ENCODE data around the gene PCDHA1. TPM values are rescaled to one million over a fixed set of nuclear protein-coding genes. Genes with fewer than 3 reads are reported as not detected.

PCDHA1 gene
- total RNA-seq, 2 donors from 2014 or later = not detected

DNA sequence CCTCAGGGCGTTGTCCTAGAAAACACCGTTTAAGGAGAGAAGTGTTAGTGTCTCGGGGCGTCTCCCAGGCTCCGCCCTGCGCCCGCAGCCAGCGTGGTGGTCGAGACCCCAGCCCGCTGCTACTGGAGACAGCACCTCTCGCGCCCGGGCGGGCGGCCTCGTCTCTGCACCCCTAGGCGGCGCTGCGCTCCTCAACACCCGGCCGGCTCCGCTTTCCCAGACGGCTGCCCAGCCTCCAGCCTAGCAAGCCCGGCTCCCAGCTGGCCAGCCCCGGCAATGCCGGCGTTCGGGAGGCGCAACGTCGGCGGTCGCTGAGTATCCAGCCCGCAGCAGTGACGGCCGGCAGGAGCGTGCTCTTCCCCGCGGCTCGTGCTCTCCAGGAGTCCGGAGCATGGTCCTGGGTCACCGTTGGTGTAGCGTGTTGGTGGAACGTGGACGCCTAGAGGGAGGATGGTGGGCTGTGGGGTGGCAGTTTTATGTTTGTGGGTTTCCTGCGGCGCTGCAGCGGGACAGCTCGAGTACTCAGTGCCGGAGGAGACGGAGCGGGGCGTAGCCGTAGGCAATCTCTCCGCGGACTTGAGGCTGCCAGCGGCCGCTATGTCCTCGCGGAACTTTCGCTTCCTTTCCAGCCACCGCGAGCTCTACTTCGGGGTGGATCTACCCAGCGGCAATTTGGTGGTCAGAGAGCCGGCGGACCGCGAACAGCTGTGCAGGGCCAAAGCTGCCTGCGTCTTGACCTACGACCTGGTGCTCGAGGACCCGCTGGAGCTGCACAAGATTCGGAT, 140.7 kb downstream of the PCDHA1 start:
- H3K9me3 Mint-ChIP-seq = no peaks in the 10 kb centered on the region

DNA sequence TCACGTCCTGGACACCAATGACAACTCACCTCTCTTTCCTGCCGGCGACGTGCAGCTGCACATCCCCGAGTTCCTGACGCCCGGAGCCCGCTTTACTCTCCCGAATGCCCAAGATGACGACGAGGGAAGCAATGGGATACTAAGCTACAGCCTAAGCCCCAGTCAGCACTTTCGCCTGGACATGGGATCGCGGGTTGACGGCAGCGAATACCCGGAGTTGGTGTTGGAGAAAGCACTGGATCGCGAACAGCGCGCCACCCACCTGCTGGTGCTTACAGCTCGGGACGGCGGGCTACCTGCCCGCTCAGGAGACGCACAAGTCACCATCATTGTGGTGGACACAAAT, 141.3 kb downstream of the PCDHA1 start:
- ATAC-seq (no peak), DNase-seq (ENCODE audit: low spot score in 2 of 2) (no peak)
- H3K9me3 Mint-ChIP-seq = no peaks in the 10 kb centered on the region
- peaks cover 0 to 17% of the 10 kb centered on the region in 2 donors for H3K36me3 Mint-ChIP-seq
- no peak overlapping the region for H3K27ac Mint-ChIP-seq

More for the DNA sequence above, 140.7 kb downstream of the PCDHA1 start:
- H3K36me3 Mint-ChIP-seq = peaks cover 0 to 17% of the 10 kb centered on the region in 2 donors
- H3K27ac Mint-ChIP-seq = no peak overlapping the region
- ATAC-seq (peak; percentile 26 to 40), DNase-seq (ENCODE audit: low spot score in 2 of 2) (peak in 1 of 2 donors; percentile 39)

DNA sequence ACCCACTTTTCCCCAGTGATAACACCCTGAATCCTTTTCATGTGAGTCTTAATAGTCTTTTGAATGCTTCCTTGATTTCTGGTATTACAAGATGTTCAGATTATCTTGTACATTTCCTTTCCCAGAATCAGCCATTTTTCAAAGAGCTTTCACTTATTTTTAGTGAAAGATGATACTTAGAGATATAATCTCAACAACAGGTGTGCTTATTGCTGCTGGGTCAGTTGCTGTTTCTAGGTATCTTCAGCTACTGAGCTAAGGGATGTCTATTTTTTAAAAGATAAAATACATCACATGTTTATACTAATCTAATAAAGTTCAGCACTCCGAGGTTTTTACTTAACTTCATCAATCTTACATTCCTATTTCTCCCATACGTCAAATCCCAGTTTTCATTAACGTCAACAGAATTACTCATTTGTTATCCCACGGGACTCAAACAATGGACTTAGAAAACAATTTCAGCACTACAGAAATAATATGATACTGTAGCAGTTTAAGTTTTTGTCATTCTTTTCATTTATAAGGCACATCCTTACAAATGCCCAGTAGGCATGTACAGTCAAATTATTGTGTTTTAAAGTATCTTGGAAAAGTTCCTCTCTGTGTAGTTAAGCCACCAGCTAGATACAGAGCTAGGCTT, 149.1 kb downstream of the PCDHA1 start:
- DNase-seq (ENCODE audit: low spot score in 2 of 2) (no peak), ATAC-seq (no peak)
- no peaks in the 10 kb centered on the region for H3K36me3 Mint-ChIP-seq
- no peak overlapping the region for H3K27ac Mint-ChIP-seq
- no peaks in the 10 kb centered on the region for H3K9me3 Mint-ChIP-seq

DNA sequence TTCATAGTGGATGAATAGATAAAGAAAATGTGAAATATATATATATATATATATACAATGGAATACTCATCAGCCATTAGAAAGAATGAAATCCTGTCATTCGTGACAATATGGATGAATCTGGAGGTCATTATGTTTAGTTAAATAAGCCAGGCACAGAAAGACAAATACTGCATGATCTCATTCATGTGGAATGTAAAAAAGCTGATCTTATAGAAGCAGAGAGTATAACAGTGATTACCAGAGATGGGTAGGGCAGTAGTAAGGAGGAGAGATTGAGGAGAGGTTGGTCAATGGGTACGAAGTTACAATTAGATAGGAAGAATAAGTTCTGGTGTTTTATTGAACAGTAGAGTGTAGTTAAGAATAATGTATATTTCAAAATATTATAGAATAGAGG, 160.6 kb downstream of the PCDHA1 start:
- Mint-ChIP-seq H3K9me3 (peaks cover 16 to 18% of the 10 kb centered on the region in 2 donors), H3K27ac (no peak overlapping the region), H3K36me3 (peaks cover 0 to 12% of the 10 kb centered on the region in 2 donors)
- DNase-seq (ENCODE audit: low spot score in 2 of 2) (no peak), ATAC-seq (no peak)

DNA sequence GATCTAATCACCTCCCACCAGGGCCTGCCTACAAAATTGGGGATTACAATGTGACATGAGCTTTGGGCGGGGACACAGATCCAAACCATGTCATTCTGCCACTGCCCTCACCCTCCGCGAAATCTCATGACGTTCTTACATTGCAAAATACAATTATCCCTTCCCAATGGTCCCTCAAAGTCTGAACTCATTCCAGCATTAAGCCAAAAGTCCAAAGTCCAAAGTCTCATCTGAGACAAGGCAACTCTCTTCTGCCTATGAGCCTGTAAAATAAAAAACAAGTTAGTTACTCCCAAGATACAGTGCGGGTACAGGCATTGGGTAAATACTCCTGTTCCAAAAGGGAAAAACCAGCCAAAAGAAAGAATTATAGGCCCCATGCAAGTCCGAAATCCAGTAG, 165.7 kb downstream of the PCDHA1 start:
- DNase-seq (ENCODE audit: low spot score in 2 of 2) (no peak), ATAC-seq (no peak)
- no peaks in the 10 kb centered on the region for H3K36me3 Mint-ChIP-seq
- H3K9me3 Mint-ChIP-seq = peaks cover 10% of the 10 kb centered on the region in 2 donors
- no peak overlapping the region for H3K27ac Mint-ChIP-seq

DNA sequence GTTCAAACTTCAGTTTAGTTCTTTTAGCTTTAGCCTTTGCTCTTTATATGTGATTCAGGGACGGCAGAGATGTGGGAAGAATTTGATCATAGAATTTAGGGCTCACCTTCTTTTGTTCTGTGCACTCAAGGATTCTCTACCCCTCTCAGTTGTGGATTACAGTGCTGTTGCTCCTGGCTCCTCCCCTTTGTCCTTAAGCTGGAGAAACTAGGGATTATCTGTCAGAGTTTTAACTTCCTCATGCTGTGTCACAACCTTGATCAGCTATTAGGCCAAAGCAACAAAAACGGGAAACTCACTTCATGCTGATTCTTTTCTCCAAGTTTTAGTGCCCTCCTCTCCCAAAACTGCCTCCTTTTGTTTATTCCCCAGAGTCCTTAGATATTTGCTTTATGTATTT, 167.3 kb downstream of the PCDHA1 start:
- ATAC-seq = no peak
- DNase-seq (ENCODE audit: low spot score in 2 of 2) = no peak
- H3K27ac Mint-ChIP-seq = no peak overlapping the region
- H3K9me3 Mint-ChIP-seq = peaks cover 8% of the 10 kb centered on the region in 2 donors
- no peaks in the 10 kb centered on the region for H3K36me3 Mint-ChIP-seq

DNA sequence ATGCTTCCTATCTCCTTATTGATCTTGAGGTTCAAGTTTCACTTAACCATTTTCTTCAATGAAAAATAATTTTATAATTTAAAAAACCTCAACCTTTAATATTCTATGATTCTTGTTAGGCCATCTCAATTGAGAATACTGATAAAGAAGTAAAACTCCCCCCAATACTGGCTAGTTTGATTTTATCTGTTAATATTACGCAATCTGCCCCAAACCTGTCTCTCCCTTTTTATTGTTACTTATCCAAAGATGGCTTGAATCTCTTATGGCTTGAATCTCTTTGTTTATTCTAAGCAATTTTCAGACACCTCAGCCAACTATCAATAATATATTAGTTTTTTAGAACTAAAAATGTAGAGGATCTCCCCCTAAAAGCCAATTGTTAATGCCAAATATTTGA, 176.2 kb downstream of the PCDHA1 start:
- ATAC-seq (no peak), DNase-seq (ENCODE audit: low spot score in 2 of 2) (no peak)
- Mint-ChIP-seq H3K36me3 (no peaks in the 10 kb centered on the region), H3K9me3 (no peaks in the 10 kb centered on the region), H3K27ac (no peak overlapping the region)

DNA sequence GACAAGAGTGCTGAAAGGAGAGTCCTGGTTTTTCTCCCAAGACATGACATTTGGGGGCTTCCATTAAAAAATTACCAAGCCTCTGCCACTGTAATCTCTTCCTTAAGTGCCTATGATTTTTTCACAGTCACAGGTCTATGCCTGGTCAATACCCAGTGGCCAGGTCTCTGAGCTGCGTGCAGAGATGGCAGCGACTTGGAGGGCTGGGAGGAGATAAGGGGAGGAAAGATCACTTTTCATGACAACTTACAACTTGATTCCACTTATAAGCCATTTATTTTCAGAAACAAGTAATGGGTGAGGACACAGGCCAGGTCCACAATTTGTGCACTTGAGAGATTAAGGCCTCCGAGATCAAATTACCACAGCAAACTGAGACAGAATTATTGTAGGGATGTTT, 178.4 kb downstream of the PCDHA1 start:
- DNase-seq (ENCODE audit: low spot score in 2 of 2) (no peak), ATAC-seq (no peak)
- no peak overlapping the region for H3K27ac Mint-ChIP-seq
- no peaks in the 10 kb centered on the region for H3K9me3 Mint-ChIP-seq
- H3K36me3 Mint-ChIP-seq = peaks cover 0 to 5% of the 10 kb centered on the region in 2 donors

DNA sequence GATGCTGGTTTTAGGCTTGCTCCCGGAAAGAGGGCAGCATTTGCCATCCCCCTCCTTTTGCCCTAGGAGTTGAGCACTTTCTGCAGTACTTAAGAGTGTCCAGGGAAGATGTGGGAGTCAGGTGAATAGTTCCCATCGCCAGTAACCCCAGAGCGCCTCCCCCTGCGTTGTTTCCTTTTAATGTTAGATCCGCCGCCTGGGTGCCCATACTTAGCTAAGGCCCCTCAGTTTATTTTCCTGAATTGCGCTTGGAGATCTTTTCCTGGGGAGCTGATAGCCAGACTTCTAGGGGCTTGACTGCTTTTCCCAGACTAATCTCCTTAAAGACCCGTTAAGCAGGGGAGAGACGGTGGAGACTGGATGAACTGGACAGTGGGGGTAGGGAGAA, 180.0 kb downstream of the PCDHA1 start:
- peaks cover 0 to 5% of the 10 kb centered on the region in 2 donors for H3K36me3 Mint-ChIP-seq
- no peaks in the 10 kb centered on the region for H3K9me3 Mint-ChIP-seq
- ATAC-seq (no peak), DNase-seq (ENCODE audit: low spot score in 2 of 2) (no peak)
- H3K27ac Mint-ChIP-seq = no peak overlapping the region

DNA sequence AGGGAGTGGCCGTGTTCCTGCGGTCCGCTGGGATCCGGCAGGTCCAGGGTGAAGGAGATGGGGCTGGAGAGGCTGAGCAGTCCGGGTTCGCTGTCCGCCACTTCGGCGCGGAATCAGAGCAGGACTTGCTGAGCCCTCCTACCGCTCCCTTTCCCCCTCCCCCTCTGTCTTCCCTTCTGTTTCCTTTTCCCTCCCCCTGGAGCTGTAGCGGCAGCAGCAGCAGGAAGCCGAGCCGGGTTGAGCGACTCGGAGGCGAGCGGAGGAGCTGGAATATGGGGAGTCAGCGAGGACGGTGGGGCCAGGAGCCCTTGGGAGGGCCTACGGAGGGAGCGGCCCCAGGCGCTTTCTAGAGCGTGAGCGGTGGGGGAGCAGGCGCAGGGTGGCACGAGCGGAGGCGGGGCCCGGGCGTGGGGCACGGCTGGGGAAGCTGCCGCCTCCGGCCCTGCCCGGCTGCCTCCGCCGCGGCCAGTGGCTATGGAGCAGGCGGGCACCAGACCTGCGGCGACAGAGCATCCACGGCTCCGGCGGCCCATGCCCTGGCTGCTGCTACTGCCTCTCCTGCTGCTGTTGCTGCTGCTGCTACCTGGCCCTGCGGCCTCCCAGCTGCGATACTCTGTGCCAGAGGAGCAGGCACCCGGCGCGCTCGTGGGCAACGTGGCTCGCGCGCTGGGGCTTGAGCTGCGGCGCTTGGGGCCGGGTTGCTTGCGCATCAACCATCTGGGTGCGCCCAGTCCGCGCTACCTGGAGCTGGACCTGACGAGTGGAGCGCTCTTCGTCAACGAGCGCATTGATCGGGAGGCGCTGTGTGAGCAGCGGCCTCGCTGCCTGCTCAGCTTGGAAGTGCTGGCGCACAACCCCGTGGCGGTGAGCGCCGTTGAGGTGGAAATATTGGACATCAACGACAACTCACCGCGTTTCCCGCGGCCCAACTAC, 180.6 kb downstream of the PCDHA1 start, which contains the start of gene PCDHAC2:
Gene PCDHAC2 (plus strand): TSS at position 184 of the 933 bp plus-strand sequence. CDS start 291 bp downstream, at position 475.
- no peak for ATAC-seq

DNA sequence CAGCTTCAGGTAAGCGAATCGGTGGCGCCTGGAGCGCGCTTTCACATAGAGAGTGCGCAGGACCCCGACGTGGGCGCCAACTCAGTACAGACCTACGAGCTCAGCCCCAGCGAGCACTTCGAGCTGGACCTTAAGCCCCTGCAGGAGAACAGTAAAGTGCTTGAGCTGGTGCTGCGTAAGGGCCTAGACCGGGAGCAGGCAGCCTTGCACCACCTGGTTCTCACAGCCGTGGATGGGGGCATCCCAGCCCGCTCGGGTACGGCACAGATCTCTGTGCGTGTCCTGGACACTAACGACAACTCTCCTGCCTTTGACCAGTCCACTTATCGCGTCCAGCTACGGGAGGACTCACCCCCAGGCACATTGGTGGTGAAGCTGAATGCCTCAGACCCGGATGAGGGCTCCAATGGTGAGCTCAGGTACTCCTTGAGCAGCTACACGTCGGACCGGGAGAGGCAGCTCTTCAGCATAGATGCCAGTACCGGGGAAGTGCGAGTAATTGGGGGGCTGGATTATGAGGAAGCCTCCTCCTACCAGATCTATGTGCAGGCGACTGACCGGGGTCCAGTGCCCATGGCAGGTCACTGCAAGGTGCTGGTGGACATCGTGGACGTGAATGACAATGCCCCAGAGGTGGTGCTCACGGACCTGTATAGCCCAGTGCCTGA, 181.4 kb downstream of the PCDHA1 start:
- ATAC-seq (no peak), DNase-seq (ENCODE audit: low spot score in 2 of 2) (no peak)
- H3K9me3 Mint-ChIP-seq = no peaks in the 10 kb centered on the region
- no peak overlapping the region for H3K27ac Mint-ChIP-seq
- peaks cover 0 to 5% of the 10 kb centered on the region in 2 donors for H3K36me3 Mint-ChIP-seq

More for the DNA sequence above, 180.6 kb downstream of the PCDHA1 start, which contains the start of gene PCDHAC2:
- DNase-seq (ENCODE audit: low spot score in 2 of 2) = no peak
- H3K9me3 Mint-ChIP-seq = no peaks in the 10 kb centered on the region
- peaks cover 0 to 5% of the 10 kb centered on the region in 2 donors for H3K36me3 Mint-ChIP-seq
- no peak within 1 kb of the TSS for H3K27ac Mint-ChIP-seq

DNA sequence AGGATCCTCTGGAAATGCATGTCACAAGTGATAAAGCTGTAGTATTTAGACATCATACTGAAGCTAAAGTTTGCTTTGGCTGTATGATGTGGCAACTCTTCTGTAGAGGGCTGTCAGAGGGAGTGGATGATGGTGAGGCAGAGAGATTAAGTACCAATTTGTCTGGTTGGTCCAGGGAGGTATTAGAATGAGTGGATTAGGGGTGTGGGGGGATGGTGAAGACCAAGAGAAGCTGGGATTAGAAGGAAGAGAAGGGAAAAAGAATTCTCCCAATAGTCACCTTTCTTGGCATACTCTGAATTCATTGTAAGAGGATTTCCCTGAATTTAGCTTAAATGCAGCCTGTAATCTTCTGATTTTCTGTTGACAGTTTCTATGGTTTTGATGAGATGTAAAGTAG, 183.9 kb downstream of the PCDHA1 start:
- Mint-ChIP-seq H3K36me3 (peaks cover 0 to 5% of the 10 kb centered on the region in 2 donors), H3K27ac (no peak overlapping the region), H3K9me3 (no peaks in the 10 kb centered on the region)
- ATAC-seq (no peak), DNase-seq (ENCODE audit: low spot score in 2 of 2) (no peak)

DNA sequence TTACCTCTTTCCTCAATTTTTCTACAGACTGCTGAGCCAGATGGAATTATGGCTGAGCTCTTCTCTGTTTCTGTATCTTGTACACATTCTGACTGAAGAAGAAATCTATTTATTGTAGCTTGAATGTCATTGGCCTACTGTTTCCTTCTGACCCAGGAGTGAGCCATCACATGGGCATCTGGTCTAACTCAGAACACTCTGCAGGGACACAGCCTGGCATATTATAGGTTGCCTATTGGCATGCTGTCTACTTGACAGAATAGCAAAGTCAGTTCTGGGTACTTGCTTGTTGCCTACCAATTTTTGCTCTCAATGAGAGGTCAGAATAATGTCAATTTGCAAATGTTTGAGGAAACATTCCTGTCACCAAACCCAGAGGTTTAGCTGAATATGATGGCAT, 187.6 kb downstream of the PCDHA1 start:
- ATAC-seq (no peak), DNase-seq (ENCODE audit: low spot score in 2 of 2) (no peak)
- H3K9me3 Mint-ChIP-seq = no peaks in the 10 kb centered on the region
- no peak overlapping the region for H3K27ac Mint-ChIP-seq
- H3K36me3 Mint-ChIP-seq = no peaks in the 10 kb centered on the region

DNA sequence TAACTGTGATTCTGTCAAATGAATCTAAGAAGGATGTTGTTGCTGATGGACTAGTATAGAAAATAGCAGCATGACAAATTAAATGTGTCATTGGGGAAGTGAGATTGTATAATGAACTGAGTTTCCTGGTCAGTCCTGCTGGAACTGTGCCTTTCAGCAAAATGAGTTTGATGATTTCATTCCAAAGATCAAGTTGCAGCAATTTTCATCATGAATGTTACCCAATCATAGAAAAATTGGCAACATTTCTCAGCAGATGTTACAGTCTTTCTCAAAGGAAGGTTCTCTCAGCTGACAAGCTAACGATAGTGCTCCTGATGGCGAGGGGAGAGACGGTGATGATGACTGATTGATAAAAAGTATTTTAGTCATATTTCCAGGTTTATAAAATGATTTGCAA, 191.1 kb downstream of the PCDHA1 start:
- Mint-ChIP-seq H3K36me3 (no peaks in the 10 kb centered on the region), H3K27ac (no peak overlapping the region)
- no peak for ATAC-seq

DNA sequence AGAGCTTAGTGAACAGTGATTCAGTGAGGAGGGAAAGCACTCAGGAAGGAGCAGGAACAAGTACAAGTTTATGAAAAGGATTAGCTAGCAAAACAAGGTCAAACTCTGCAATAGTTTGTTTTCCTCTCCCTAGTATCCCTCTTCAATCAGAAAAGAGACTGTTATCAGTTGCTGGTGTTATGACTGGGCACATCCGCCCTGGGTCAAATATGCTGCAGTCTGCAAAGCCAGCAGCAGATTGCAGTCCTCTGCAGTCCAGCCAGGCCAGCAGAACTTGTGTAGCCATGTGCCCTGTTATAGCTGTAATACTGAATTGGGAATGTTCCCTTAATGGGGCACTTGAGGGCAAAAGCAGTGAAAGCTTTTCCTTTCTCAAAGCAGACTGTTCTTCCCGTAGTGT, 192.3 kb downstream of the PCDHA1 start:
- no peak overlapping the region for H3K27ac Mint-ChIP-seq
- H3K36me3 Mint-ChIP-seq = no peaks in the 10 kb centered on the region
- DNase-seq (ENCODE audit: low spot score in 2 of 2) = no peak
- ATAC-seq = no peak
- H3K9me3 Mint-ChIP-seq = peaks cover 3 to 4% of the 10 kb centered on the region in 2 donors

More for the DNA sequence above, 191.1 kb downstream of the PCDHA1 start:
- no peaks in the 10 kb centered on the region for H3K9me3 Mint-ChIP-seq
- no peak for DNase-seq (ENCODE audit: low spot score in 2 of 2)

DNA sequence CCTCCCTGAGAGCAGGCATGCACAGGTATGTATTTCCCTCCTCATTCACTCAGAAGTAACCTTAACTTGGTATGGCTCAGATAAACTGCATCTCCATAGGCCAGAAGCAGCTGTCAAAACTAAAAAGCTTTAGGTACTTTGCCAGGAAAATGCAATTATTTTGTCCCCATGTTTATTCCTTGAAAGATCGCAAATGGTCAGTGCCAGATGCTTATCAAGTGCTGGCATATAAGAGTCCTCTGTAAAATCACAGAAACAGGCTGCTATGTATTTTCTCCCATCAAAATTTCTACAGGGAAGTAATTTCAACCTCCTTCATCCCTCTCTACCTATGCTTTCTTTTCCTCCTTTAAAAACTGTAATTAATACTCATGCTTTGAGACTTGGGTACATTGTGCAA, 193.0 kb downstream of the PCDHA1 start:
- H3K36me3 Mint-ChIP-seq = no peaks in the 10 kb centered on the region
- no peak overlapping the region for H3K27ac Mint-ChIP-seq
- DNase-seq (ENCODE audit: low spot score in 2 of 2) (no peak), ATAC-seq (no peak)
- H3K9me3 Mint-ChIP-seq = peaks cover 3 to 4% of the 10 kb centered on the region in 2 donors
